Measurements from ENCODE around the gene CBFA2T3.

- TF ChIP-seq SUZ12 (IDR thresholded peaks at IDR 0.05; ENCODE audit: extremely low read depth, insufficient read depth, insufficient read length) (no peak), YY1 (IDR thresholded peaks at IDR 0.05; ENCODE audit: insufficient read depth, insufficient read length) (no peak)
These were observed 48.6 kb upstream of the CBFA2T3 start for GRCh38 chr16:89025636-89026035.
